Thoracic aorta (tissue), 2 donors: ENCODE measurements around the gene PPP1R9A. TPM values are rescaled to one million over a fixed set of nuclear protein-coding genes. Genes with fewer than 3 reads are reported as not detected.
A peak's percentile ranks its signal among the peaks of the same experiment; 100 is the strongest.

Source experiments
- ATAC-seq: fragments of 150-250 bp; one replicate; pipeline ENCODE4 v1.8.0; 2017; ENCODE audit warnings: low read depth; ENCODE audit not compliant: insufficient number of reproducible peaks, low FRiP score
- DNase-seq: peaks from one replicate; pipeline ENCODE4 v3.0.0-alpha.2; 2020; ENCODE audit warnings: low spot score
- H3K27ac ChIP-seq, 2 donors: fragments of 200-600 bp; sonication (generic); 1 replicate in 1 of 2; 2 replicates in 1 of 2; pipeline ENCODE4 v1.5.1; 2016; ENCODE audit warnings: mild to moderate bottlenecking in 2 of 2, moderate library complexity in 2 of 2
- H3K27me3 ChIP-seq: fragments of 200-600 bp; sonication (generic); replicated peaks from 2 replicates; pipeline ENCODE4 v1.6.0; 2016; ENCODE audit warnings: mild to moderate bottlenecking; ENCODE audit not compliant: insufficient read depth
- H3K36me3 ChIP-seq: fragments of 200-600 bp; sonication (generic); one replicate; pipeline ENCODE4 v1.5.1; 2016
- H3K4me1 ChIP-seq, 2 donors: fragments of 200-600 bp; sonication (generic); 1 replicate in 1 of 2; 2 replicates in 1 of 2; pipeline versions ENCODE4 v1.5.1 to v1.6.0; 2016; ENCODE audit warnings: low read depth in 2 of 2, mild to moderate bottlenecking in 1 of 2; ENCODE audit not compliant: control insufficient read depth in 1 of 2
- H3K4me3 ChIP-seq: fragments of 200-600 bp; sonication (generic); 2 replicates; pipeline ENCODE4 v1.5.1; 2016; ENCODE audit warnings: mild to moderate bottlenecking
- H3K9me3 ChIP-seq: fragments of 200-600 bp; sonication (generic); 2 replicates; pipeline ENCODE4 v1.5.1; 2016
- CTCF ChIP-seq: fragments of 200-600 bp; sonication (generic); IDR thresholded peaks from one replicate; pipeline ENCODE4 v1.5.1; 2019; ENCODE audit warnings: antibody characterized with exemption
- total RNA-seq, 2 donors: library from RNA; depleted of rRNA; stranded (reverse); fragments of >200 nt; gene quantifications; one replicate each; pipeline versions ENCODE4 v1.1.0 to v1.2.3, GENCODE V29; 2016

PPP1R9A gene
- total RNA-seq, 2 donors from 2014 or later, result 5.7 to 11.8 TPM

- Histone ChIP-seq H3K27ac (no peak overlapping the region), H3K27me3 (no peaks in the 10 kb centered on the region), H3K36me3 (no peaks in the 10 kb centered on the region), H3K4me1 (no peaks in the 10 kb centered on the region), H3K9me3 (no peaks in the 10 kb centered on the region), H3K4me3 (no peak overlapping the region)
- DNase-seq, result no peak
- no peak for TF ChIP-seq CTCF
- no peak for ATAC-seq
Observed at GRCh38 chr7:94903971-94904370, 3.4 kb upstream of the PPP1R9A start.

GRCh38 chr7:94904982-94905381 lies 2.4 kb upstream of the PPP1R9A start:
- H3K27me3 ChIP-seq, result no peaks in the 10 kb centered on the region
- H3K36me3 ChIP-seq, result no peaks in the 10 kb centered on the region
- no peak for TF ChIP-seq CTCF
- H3K27ac ChIP-seq, result no peak overlapping the region
- no peak overlapping the region for H3K4me3 ChIP-seq
- no peaks in the 10 kb centered on the region for H3K4me1 ChIP-seq
- no peaks in the 10 kb centered on the region for H3K9me3 ChIP-seq
- DNase-seq (no peak), ATAC-seq (no peak)

- ATAC-seq (no peak), DNase-seq (no peak)
- TF ChIP-seq CTCF, result no peak
- Histone ChIP-seq H3K27me3 (no peaks in the 10 kb centered on the region), H3K36me3 (no peaks in the 10 kb centered on the region), H3K27ac (no peak overlapping the region), H3K4me1 (no peaks in the 10 kb centered on the region), H3K4me3 (no peak overlapping the region), H3K9me3 (no peaks in the 10 kb centered on the region)
Observed at GRCh38 chr7:94906065-94906851, 1.1 kb upstream of the PPP1R9A start.

GRCh38 chr7:94907811-94908322 lies 473 bp downstream of the PPP1R9A start:
- Histone ChIP-seq H3K9me3 (no peaks in the 10 kb centered on the region), H3K27me3 (no peaks in the 10 kb centered on the region), H3K27ac (peak overlapping the region; percentile 45 to 46), H3K4me3 (peak overlapping the region; percentile 80), H3K36me3 (no peaks in the 10 kb centered on the region), H3K4me1 (peaks cover 0 to 12% of the 10 kb centered on the region in 2 donors)
- DNase-seq (no peak), ATAC-seq (no peak)
- TF ChIP-seq CTCF, result no peak

GRCh38 chr7:94908323-94909178 lies 1.2 kb downstream of the PPP1R9A start:
- DNase-seq, result no peak
- H3K4me1 ChIP-seq, result peaks cover 0 to 15% of the 10 kb centered on the region in 2 donors
- ATAC-seq, result no peak

More at GRCh38 chr7:94908323-94909178, 1.2 kb downstream of the PPP1R9A start:
- Histone ChIP-seq H3K27ac (peak overlapping the region; percentile 28 to 46), H3K27me3 (no peaks in the 10 kb centered on the region), H3K4me3 (peak overlapping the region; percentile 80), H3K36me3 (no peaks in the 10 kb centered on the region), H3K9me3 (no peaks in the 10 kb centered on the region)
- TF ChIP-seq CTCF, result no peak
